Measurements from ENCODE around the gene LRMDA. TPM values are rescaled to one million over a fixed set of nuclear protein-coding genes. Genes with fewer than 3 reads are reported as not detected.

LRMDA gene
- total RNA-seq, 4 donors from 2014 or later, result 7.3 to 20.1 (median 8.4) TPM

- peaks cover 0 to 11% (median 0%) of the 10 kb centered on the region in 3 donors for H3K4me1 ChIP-seq
- no peak overlapping the region for H3K27ac ChIP-seq
- WGBS, 2 donors (ENCODE audit: low coverage in 1 of 2), result 90 to 100% methylated on average over 4 of the region's 4 CpGs
- H3K27me3 ChIP-seq, result no peaks in the 10 kb centered on the region
- ATAC-seq, result no peak
- no peaks in the 10 kb centered on the region for H3K36me3 ChIP-seq
- no peak overlapping the region for H3K4me3 ChIP-seq
- H3K9me3 ChIP-seq, result no peaks in the 10 kb centered on the region
- TF ChIP-seq EP300 (IDR thresholded peaks at IDR 0.05) (no peak), POLR2AphosphoS5 (IDR thresholded peaks at IDR 0.05) (no peak), CTCF (IDR thresholded peaks at IDR 0.05) (no peak), POLR2A (IDR thresholded peaks at IDR 0.05) (no peak)
Observed at GRCh38 chr10:76108563-76109359, 677.3 kb downstream of the LRMDA start.

DNA sequence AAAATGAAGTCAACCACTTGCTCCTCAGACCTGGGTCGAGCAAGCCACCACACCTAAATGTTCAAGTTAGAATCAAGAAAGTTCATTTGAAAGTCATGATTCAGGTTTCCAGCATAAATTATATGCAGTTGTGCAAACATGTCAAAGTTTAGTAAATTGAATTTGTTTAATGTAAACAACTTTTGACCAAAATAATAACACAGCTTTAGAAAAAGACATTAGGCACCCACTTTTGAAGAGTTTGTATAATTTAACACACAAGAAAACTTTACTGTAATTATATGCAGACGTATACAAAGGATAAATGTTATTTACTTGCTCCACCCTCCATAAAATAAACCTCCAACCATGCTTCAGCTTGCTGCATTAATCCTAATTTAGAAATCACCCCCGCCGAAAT is 680.0 kb downstream of the LRMDA start:
- TF ChIP-seq EP300 (IDR thresholded peaks at IDR 0.05) (no peak), POLR2AphosphoS5 (IDR thresholded peaks at IDR 0.05) (no peak), CTCF (IDR thresholded peaks at IDR 0.05) (no peak), POLR2A (IDR thresholded peaks at IDR 0.05) (no peak)
- 86 to 96% methylated on average over 2 of the region's 4 CpGs for WGBS, 2 donors (ENCODE audit: low coverage in 1 of 2)
- Histone ChIP-seq H3K27me3 (no peaks in the 10 kb centered on the region), H3K9me3 (no peaks in the 10 kb centered on the region), H3K4me1 (peaks cover 0 to 7% (median 0%) of the 10 kb centered on the region in 3 donors), H3K27ac (no peak overlapping the region), H3K4me3 (no peak overlapping the region), H3K36me3 (no peaks in the 10 kb centered on the region)
- ATAC-seq, result no peak

DNA sequence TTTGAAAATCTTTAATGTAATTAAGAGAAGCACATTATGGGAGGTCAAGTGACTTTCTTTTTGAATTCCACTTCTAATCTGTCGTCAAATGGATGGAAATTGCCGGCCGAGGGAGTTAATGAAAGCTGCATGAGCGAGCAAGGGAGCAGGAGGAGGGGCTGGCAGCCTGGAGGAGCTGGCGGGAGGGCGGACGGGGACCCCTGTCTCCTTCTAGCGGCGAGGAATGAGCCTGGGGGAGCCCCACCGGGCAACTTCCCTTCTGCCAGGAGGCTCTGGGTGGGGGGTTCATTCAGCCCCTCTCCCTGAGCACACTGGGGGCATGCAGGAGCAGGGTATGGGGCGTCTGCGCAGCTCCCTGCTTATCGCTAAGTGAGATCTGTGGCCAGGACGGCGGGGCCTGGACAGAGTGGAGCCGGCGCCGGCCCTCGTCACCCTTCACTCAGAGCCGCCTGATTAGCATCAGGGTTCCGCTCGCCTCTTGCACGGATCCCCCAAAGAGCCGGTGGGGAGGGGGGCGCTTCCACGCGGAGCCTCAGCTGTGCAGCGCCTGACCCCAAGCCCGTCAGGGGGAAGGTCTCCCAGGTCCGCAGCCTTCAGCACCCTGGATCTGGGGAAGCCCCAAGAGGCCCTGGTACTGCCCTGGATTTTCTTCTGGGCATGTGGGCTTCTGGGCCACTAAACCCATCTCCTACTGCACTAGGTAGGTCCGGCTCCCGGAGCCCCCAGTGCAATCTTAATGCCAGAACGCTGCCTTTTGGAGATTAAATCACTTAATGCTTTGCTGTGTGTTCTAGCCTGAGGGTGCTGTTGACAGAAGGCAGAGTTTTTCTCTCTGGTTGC is 680.8 kb downstream of the LRMDA start:
- no peak overlapping the region for H3K27ac ChIP-seq
- TF ChIP-seq POLR2A (IDR thresholded peaks at IDR 0.05) (no peak), POLR2AphosphoS5 (IDR thresholded peaks at IDR 0.05) (no peak), CTCF (IDR thresholded peaks at IDR 0.05) (no peak)
- H3K9me3 ChIP-seq, result no peaks in the 10 kb centered on the region
- peaks cover 0 to 7% (median 0%) of the 10 kb centered on the region in 3 donors for H3K4me1 ChIP-seq
- 58 to 74% methylated on average over 2 to 11 of the region's 33 CpGs for WGBS, 2 donors (ENCODE audit: low coverage in 1 of 2)
- no peaks in the 10 kb centered on the region for H3K36me3 ChIP-seq
- H3K4me3 ChIP-seq, result no peak overlapping the region
- H3K27me3 ChIP-seq, result no peaks in the 10 kb centered on the region
- no peak for ATAC-seq

DNA sequence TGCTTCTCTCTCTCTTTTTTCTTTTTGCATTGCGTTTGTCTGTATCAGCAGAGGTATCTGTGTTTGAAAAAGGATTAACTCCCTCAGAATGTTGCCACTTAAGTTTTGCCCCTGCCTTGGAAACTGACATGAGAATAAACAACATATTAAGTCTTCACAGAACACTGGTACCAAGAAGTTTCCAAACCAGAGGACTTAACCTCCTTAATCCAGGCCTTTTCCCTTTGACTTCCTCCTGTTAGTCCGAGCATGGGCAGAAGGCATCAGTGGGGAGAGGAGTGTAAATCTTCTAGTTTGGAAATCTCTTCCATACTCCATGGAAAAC is 681.4 kb downstream of the LRMDA start:
- Histone ChIP-seq H3K4me1 (peaks cover 0 to 7% (median 0%) of the 10 kb centered on the region in 3 donors), H3K4me3 (no peak overlapping the region), H3K27me3 (no peaks in the 10 kb centered on the region), H3K9me3 (no peaks in the 10 kb centered on the region), H3K36me3 (no peaks in the 10 kb centered on the region), H3K27ac (no peak overlapping the region)
- WGBS, 2 donors (ENCODE audit: low coverage in 1 of 2), result 50 to 71% methylated on average over 2 of the region's 2 CpGs
- TF ChIP-seq POLR2AphosphoS5 (IDR thresholded peaks at IDR 0.05) (no peak), CTCF (IDR thresholded peaks at IDR 0.05) (no peak), EP300 (IDR thresholded peaks at IDR 0.05) (no peak), POLR2A (IDR thresholded peaks at IDR 0.05) (no peak)
- no peak for ATAC-seq
